Medulla oblongata (tissue), 1 donor: ENCODE results near the gene KDM4B.
"Not testable (repeated sequence)": the region's sequence is repeated elsewhere in the genome, so short reads cannot be mapped to it uniquely, and the experiment has no call there.

Source experiments
- DNase-seq: peaks from one replicate; pipeline ENCODE4 v3.0.0-alpha.2; 2015; ENCODE audit errors: extremely low spot score

KDM4B gene

DNA sequence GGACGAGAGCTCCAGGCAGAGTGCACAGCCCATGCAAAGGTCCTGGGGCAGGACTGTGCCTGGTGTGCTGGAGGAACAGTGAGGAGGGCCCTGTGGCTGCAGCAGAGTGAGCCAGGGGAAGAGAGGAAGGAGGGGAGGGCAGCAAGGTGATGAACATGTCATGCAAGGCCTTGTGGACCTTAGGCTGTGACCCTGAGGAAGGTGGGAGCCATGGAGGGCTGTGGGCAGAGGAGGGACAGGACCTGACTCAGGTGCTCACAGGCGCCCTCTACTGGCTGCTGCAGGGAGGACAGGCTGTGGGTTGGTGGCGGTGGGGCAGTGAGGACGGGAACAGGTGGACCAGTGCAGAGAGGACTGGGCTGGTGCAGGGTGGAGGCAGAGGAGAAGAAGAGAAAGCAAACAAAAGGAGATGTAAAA is 201.4 kb downstream of the KDM4B start:
- DNase-seq, result no peak

DNA sequence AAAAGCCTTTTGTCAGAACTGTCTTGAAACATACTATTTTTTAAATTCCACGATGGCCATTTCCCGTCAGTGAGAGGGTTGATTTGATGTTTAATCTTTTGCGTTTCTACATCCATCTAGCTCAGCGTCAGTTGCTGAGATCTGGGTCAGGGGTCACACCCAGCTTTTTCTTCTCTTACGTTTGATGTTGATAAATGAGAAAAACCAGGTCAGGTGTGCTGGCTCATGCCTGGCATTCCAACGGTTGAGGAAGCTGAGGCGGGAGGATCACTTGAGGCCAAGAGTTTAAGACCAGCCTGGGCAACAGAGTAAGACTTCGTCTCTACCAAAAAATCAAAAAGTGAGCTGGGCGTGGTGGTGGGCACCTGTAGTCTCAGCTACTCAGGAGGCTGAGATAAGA is 202.8 kb downstream of the KDM4B start:
- no peak for DNase-seq

DNA sequence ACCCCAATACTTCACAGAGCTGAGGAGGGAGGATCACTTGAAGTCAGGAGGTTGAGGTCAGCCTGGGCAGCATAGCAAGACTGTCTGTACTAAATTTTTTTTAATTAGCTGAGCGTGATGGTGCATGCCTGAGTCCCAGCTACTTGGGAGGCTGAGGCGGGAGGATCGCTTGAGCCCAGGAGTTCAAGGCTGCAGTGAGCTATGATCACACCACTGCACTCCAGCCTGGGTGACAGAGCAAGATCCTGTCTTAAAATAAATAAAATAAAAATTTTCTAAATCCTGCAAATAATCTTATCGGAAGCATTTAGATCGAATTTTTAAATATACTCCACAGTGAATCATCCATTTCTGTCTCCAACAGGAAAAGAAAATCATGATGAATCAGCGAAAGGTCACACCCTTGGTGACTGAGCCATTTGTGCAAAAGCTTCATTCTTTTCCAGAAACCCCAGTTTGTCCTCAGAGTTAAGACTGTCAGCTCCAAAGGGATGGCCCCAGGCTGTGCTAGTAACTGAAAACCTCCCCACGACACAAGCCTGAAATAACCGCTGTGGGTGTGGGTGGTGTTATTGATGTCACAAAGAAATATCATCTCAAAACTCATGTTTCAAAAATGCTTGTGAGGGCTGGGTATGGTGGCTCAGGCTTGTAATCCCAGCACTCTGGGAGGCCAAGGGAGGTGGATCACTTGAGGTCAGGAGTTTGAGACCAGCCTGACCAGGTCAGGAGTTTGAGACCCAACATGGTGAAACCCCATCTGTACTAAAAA is 204.1 kb downstream of the KDM4B start:
- no peak for DNase-seq

- DNase-seq, result no peak
Observed at GRCh38 chr19:5173993-5174392, 205.1 kb downstream of the KDM4B start.

DNA sequence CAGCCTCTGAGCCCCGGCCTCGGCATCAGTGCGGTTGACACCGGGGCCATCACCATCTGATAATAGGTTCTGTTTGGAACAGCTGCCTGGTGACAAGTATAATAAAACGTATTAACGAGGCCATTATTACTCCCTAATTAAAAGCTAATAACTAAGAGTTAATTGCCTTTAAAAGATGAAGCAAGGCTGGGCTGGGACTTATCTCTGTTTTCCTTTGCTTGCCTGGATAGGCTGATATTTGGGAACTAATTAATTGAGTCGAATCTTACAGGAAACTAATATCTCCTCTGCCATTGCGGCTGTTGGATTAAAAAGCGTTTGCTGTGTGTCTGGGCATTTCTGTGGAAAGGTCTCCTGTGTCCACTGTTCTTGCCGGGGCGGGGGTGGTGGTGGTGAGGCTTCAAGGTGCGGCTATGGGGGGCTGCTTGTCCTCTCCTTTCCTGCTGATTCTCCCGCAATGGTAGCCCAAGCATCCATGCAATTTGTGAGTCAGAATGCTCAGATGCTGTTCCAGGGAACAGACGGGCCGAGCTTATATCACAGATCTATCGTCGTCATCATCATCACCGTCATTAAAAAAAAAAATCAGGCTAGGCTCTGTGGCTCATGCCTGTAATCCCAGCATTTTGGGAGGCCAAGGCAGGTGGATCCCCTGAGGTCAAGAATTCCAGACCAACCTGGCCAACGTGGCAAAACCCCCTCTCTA is 209.0 kb downstream of the KDM4B start:
- no peak for DNase-seq

- DNase-seq, result no peak
Observed at GRCh38 chr19:5178841-5179240, 209.9 kb downstream of the KDM4B start.

DNA sequence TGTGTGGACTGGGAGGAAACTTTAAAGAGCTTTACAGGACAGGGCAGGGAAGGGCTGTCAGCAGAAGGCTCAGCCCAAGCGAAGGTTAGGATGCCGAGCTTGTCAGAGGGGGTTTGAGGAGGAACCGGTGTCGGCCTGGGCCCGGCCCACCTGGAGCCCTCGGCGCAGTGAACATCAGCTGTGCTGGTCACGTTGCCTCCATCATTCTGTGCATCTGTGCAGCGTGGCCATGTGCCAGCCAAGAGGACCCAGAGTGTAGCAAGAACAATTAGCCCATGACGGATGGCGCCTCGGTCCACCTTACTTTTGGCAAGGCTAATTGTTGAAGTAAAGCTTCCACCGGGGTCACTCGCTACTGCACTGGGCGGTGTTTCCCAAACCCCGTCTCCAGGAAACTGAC is 210.3 kb downstream of the KDM4B start:
- DNase-seq, result no peak

GRCh38 chr19:5181329-5181728 is 212.4 kb downstream of the KDM4B start:
- DNase-seq, result no peak

DNA sequence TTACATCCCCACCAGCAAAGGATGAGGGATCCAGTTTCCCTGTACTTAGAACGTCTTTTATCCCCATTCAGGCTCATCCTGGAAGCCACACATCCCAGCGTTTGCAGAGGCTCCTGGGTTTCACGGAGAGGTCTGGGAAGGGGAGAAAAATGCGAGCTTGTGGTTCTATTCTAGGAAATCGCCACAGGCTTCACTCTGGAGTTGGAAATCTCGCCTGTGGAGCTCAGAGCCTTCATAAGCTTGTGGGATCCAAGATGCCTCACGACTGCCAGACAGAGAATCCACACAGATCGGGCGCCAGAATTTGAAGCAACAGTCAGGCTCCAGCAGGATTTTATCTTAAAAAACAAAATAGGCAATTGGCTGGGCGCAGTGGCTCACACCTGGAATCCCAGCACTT is 213.8 kb downstream of the KDM4B start:
- DNase-seq, result no peak

GRCh38 chr19:5183616-5184015 is 214.7 kb downstream of the KDM4B start:
- DNase-seq, result no peak

- DNase-seq, result no peak
Observed at GRCh38 chr19:5184930-5185329, 216.0 kb downstream of the KDM4B start.

- no peak for DNase-seq
Observed at GRCh38 chr19:5186293-5187050, 217.6 kb downstream of the KDM4B start.

- no peak for DNase-seq
Observed at GRCh38 chr19:5188548-5189317, 219.8 kb downstream of the KDM4B start.

DNA sequence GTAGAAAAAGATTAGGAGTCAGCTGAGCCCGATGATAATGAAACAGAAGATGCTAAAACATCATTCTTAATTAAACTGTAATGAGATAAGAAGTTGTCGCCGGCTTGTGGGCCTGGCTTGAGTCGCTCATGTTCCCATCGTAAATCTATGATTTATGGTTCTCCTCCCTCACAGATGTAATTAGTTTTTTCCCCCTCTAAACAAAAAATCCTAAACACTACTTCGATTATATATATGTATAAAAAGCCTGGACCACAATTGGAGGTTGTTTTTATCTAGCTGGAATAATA is 220.3 kb downstream of the KDM4B start:
- no peak for DNase-seq

- no peak for DNase-seq
Observed at GRCh38 chr19:5191091-5191490, 222.2 kb downstream of the KDM4B start.

GRCh38 chr19:5192568-5192967 is 223.7 kb downstream of the KDM4B start:
- no peak for DNase-seq

DNA sequence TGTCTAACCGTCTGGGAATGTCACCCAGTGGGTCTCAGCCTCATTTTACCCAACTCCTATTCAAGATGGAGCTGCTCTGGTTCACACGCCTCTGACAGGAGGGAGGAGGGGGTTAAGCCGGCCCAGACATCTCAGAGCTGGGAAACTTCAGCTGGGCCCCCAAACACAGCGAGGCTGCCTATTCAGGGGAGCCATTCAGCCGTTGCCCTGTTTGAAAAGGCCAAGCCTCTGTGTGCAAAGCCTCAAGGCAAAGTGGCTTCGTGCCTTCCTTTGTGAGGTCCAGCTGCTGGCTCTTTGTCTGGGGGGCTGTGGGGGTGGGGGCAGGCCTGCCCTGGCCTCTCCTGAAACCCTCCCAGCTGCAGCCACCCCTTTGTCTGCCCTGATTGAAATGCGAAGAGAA is 224.3 kb downstream of the KDM4B start:
- DNase-seq, result peak; percentile 14

GRCh38 chr19:5194641-5195040 is 225.7 kb downstream of the KDM4B start:
- DNase-seq, result no peak

- not testable (repeated sequence) for DNase-seq
Observed at GRCh38 chr19:5195587-5195986, 226.7 kb downstream of the KDM4B start.

DNA sequence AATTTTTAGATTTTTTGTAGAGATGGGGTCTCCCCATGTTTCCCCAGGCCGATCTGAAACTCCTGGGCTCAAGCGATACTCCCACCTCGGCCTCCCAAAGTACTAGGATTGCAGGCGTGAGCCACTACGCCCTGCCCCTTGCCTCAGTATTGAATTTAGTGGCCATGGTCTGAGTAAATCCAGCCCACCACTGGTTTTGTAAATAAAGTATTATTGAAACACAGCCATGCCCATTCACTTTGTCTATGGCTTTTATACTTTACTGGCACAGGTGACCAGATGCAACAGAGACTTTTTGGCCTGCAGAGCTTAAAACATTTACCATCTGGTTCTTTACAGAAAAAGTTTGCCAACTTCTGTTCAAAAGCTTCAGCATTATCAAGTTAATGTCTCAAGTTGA is 227.9 kb downstream of the KDM4B start:
- DNase-seq, result no peak

GRCh38 chr19:5200844-5201243 is 231.9 kb downstream of the KDM4B start:
- no peak for DNase-seq

DNA sequence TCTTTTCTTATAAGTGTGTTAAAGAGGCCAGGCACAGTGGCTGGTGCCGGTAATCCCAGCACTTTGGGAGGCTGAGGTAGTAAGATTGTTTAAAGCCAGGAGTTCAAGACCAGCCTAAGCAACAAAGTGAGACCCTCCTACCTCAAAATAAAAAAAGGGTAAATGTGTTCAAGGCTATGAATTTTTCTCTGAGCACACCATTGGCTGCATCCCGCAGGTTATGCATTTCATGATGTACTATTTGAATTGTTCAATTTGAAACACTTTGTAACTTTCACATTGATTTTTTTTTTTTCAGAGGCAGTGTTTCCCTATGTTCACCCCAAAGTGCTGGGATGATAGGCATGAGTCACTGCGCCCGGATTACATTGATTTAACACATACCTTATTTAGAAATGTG is 233.6 kb downstream of the KDM4B start:
- no peak for DNase-seq
